Kidney (tissue), 14 donors: Measurements from ENCODE around the gene MYO19. TPM values are rescaled to one million over a fixed set of nuclear protein-coding genes. Genes with fewer than 3 reads are reported as not detected.

Experiments used
- DNase-seq, 5 donors: peaks; one replicate each; pipeline ENCODE4 v3.0.0-alpha.2; 2013 to 2020
- FAIRE-seq: peaks from 2 replicates; lab custom pipeline; 2012; peaks lifted over from hg19 to GRCh38; lab: Jason Lieb, UNC
- H3K27ac ChIP-seq, 2 donors: one replicate each; pipeline ENCODE4 v1.7.0; 2013; ENCODE audit warnings: low read depth in 2 of 2, low read length in 2 of 2, inconsistent platforms in 1 of 2
- H3K27me3 ChIP-seq: one replicate; pipeline ENCODE4 v1.7.1; 2013; ENCODE audit warnings: low read length, inconsistent platforms; ENCODE audit not compliant: control insufficient read depth, insufficient read depth
- H3K36me3 ChIP-seq, 3 donors: one replicate each; pipeline versions ENCODE4 v1.7.0 to v1.7.1; 2013; ENCODE audit warnings: low read length in 3 of 3, control low read depth in 1 of 3, inconsistent platforms in 1 of 3; ENCODE audit not compliant: insufficient read depth in 3 of 3, control insufficient read depth in 2 of 3
- H3K4me1 ChIP-seq, 3 donors: one replicate each; pipeline versions ENCODE4 v1.7.0 to v1.7.1; 2013; ENCODE audit warnings: low read length in 3 of 3, inconsistent platforms in 1 of 3, low read depth in 1 of 3; ENCODE audit not compliant: control insufficient read depth in 2 of 3, insufficient read depth in 2 of 3
- H3K4me3 ChIP-seq, 3 donors: one replicate each; pipeline versions ENCODE4 v1.7.0 to v1.8.1; 2013; ENCODE audit warnings: low read length in 3 of 3, control low read depth in 1 of 3, inconsistent platforms in 1 of 3
- H3K9ac ChIP-seq, 3 donors: one replicate each; pipeline versions ENCODE4 v1.7.0 to v1.7.1; 2013; ENCODE audit warnings: low read length in 3 of 3, control low read depth in 1 of 3, inconsistent platforms in 1 of 3
- H3K9me3 ChIP-seq, 3 donors: one replicate each; pipeline versions ENCODE4 v1.7.0 to v1.7.1; 2013; ENCODE audit warnings: low read length in 3 of 3, control low read depth in 1 of 3, inconsistent platforms in 1 of 3; ENCODE audit not compliant: control insufficient read depth in 2 of 3, insufficient read depth in 1 of 3
- intact Hi-C: fragments of 100-400 bp; cut with DNase I; formaldehyde crosslinking; loops from one replicate; pipeline ENCODE4 v1.11.1; 2022
- polyA plus RNA-seq: library from polyadenylated mRNA; stranded (reverse); fragments of 350-450 nt; fragmentation: Illumina TruSeq; extraction: RNeasy Lipid Tissue Mini Kit (QIAGEN cat#74804); gene quantifications from one replicate; pipeline ENCODE4 v1.2.3, GENCODE V29; 2014; ENCODE audit warnings: low read depth, low replicate concordance; ENCODE audit not compliant: insufficient read depth
- total RNA-seq: library from RNA; stranded (reverse); fragmentation: NEBNext Ultra II Directional; extraction: Animal tissue kit (Norgen Biotek cat#: 25700); gene quantifications from one replicate; pipeline ENCODE4 v1.2.1, GENCODE V29; 2021
- TF ChIP-seq, protein P1 (sequence below): IDR thresholded peaks from 3 replicates; pipeline ENCODE4 v1.5.1; 2012; ENCODE audit warnings: mild to moderate bottlenecking, moderate library complexity, borderline replicate concordance; ENCODE audit not compliant: insufficient read depth; ENCODE audit errors: extremely low read depth
- donor health status: control.
- donor health status: control.
- donor health status: control.
- donor health status: control.
- donor health status: control.
- donor health status: DM: yes; HTN: yes; CAD: no.
- donor health status: Normal renal cell carcinoma (clear cell type).

The MYO19 gene
- total and polyA plus RNA-seq, 2 donors from 2014 or later: 28.9 to 74.7 TPM

DNA sequence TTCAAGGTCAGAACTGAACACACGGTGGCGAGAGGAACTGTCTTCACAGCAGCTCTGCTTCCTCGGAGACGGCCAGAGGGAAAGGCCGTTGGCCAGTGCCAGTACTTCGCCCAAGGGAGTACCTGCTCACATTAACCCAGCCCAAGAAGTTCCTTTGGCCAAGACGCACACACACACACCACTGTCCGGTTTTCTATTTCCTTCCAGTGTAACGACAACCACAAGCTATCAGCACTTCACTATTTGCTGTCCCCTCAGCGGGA, 9.3 kb upstream of the MYO19 start:
- Histone ChIP-seq H3K4me3 (peak overlapping the region; percentile 72 to 93 (median 90)), H3K27me3 (no peaks in the 10 kb centered on the region), H3K9me3 (no peaks in the 10 kb centered on the region), H3K4me1 (peaks cover 7 to 19% (median 14%) of the 10 kb centered on the region in 3 donors), H3K27ac (peak overlapping the region; percentile 99 to 100), H3K9ac (peak overlapping the region; percentile 89 to 96 (median 92)), H3K36me3 (peaks cover 0 to 4% (median 0%) of the 10 kb centered on the region in 3 donors)
- intact Hi-C loops: no loop called here
- FAIRE-seq (no peak), DNase-seq (peak in 4 of 5 donors; percentile 48 to 75 (median 70))
- TF ChIP-seq, protein P1, sequence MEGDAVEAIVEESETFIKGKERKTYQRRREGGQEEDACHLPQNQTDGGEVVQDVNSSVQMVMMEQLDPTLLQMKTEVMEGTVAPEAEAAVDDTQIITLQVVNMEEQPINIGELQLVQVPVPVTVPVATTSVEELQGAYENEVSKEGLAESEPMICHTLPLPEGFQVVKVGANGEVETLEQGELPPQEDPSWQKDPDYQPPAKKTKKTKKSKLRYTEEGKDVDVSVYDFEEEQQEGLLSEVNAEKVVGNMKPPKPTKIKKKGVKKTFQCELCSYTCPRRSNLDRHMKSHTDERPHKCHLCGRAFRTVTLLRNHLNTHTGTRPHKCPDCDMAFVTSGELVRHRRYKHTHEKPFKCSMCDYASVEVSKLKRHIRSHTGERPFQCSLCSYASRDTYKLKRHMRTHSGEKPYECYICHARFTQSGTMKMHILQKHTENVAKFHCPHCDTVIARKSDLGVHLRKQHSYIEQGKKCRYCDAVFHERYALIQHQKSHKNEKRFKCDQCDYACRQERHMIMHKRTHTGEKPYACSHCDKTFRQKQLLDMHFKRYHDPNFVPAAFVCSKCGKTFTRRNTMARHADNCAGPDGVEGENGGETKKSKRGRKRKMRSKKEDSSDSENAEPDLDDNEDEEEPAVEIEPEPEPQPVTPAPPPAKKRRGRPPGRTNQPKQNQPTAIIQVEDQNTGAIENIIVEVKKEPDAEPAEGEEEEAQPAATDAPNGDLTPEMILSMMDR: no peak

DNA sequence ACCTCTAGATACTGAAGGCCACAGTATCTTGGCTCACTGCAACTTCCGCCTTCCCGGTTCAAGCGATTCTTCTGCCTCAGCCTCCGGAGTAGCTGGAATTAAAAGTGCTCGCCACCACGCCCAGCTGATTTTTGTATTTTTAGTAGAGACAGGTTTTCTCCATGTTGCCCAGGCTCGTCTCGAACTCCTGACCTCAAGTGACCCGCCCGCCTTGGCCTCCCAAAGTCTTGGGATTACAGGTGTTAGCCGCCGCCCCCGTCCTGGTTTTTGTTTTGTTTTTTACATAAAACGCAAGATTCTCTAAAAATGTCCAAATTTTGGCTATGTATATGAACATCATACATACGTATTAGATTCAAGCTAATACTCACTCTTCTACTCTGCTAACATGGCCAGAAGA, 8.1 kb upstream of the MYO19 start:
- intact Hi-C loops: no loop called here
- TF ChIP-seq, protein P1: no peak
- DNase-seq: no peak

DNA sequence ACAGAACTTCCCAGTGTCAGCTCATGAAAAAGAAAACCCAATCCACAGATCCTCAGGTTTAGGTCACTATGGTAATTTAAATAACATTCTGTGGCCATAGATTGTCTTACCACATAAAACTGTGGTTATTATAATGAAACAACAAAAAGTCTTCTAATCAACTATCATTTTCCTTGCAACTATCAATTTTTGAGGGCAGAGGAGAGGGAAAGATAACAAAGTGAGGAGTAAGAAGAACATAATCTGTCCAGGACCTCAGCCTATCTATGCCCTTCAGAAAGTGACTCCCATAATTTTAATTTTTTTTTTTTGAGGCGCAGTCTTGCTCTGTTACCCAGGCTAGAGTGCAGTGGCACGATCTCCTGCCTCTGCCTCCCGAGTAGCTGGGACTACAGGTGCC, 6.0 kb upstream of the MYO19 start:
- TF ChIP-seq, protein P1: no peak
- Histone ChIP-seq H3K36me3 (no peaks in the 10 kb centered on the region), H3K4me1 (peaks cover 0 to 5% (median 4%) of the 10 kb centered on the region in 3 donors), H3K27me3 (no peaks in the 10 kb centered on the region), H3K9ac (no peak overlapping the region), H3K27ac (no peak overlapping the region), H3K4me3 (no peak overlapping the region), H3K9me3 (no peaks in the 10 kb centered on the region)
- intact Hi-C loops: no loop called here
- DNase-seq (no peak), FAIRE-seq (no peak)

More for the DNA sequence above, 8.1 kb upstream of the MYO19 start:
- peaks cover 7 to 16% (median 10%) of the 10 kb centered on the region in 3 donors for H3K4me1 ChIP-seq
- H3K9ac ChIP-seq: no peak overlapping the region
- no peak overlapping the region for H3K27ac ChIP-seq
- FAIRE-seq: no peak
- H3K9me3 ChIP-seq: no peaks in the 10 kb centered on the region
- no peak overlapping the region for H3K4me3 ChIP-seq
- no peaks in the 10 kb centered on the region for H3K27me3 ChIP-seq
- H3K36me3 ChIP-seq: peaks cover 0 to under 1% (median 0%) of the 10 kb centered on the region in 3 donors

DNA sequence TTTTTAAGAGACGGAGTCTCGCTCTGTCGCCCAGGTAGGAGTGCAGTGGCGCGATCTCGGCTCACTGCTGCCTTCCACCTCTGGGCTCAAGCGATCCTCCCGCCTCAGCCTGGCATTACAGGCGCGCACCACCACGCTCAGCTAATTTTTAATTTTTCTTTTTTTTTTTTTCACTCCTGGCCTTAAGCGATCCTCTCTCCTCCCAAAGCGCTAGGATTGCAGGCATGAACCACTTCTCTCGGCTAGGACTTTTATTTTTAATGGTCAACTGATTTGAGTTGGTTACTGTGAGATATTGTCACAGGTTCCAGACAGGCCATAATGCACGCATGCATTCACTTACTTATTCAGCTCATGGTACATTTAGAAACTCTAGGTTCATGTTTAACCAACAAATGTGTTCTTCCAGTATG, 1.0 kb upstream of the MYO19 start:
- Histone ChIP-seq H3K9ac (peak overlapping the region in 2 of 3 donors; percentile 77 to 91), H3K27ac (peak overlapping the region; percentile 97 to 98), H3K36me3 (peaks cover 0 to 5% (median 5%) of the 10 kb centered on the region in 3 donors), H3K9me3 (no peaks in the 10 kb centered on the region), H3K4me1 (peaks cover 0 to 6% (median 3%) of the 10 kb centered on the region in 3 donors), H3K27me3 (no peaks in the 10 kb centered on the region), H3K4me3 (peak overlapping the region; percentile 86 to 96 (median 89))
- intact Hi-C loops: no loop called here
- no peak for FAIRE-seq
- TF ChIP-seq, protein P1: no peak
- DNase-seq: peak in 1 of 5 donors; percentile 4
